ENCODE results near the gene HORMAD2. TPM values are rescaled to one million over a fixed set of nuclear protein-coding genes. Genes with fewer than 3 reads are reported as not detected.
"Not testable (repeated sequence)": the region's sequence is repeated elsewhere in the genome, so short reads cannot be mapped to it uniquely, and the experiment has no call there.

The HORMAD2 gene
- total RNA-seq, 1 experiment from 2014 or later = not detected

- DNase-seq = no peak
- H3K9me3 ChIP-seq = no peaks in the 10 kb centered on the region
- no peaks in the 10 kb centered on the region for H3K36me3 ChIP-seq
- H3K27me3 ChIP-seq = peaks cover 26% of the 10 kb centered on the region
- H3K4me3 ChIP-seq = no peak overlapping the region
Measured at GRCh38 chr22:30078320-30079311, 1.6 kb upstream of the HORMAD2 start.

GRCh38 chr22:30080805-30081204, 541 bp downstream of the HORMAD2 start:
- H3K4me3 ChIP-seq = no peak overlapping the region
- no peak for DNase-seq
- H3K9me3 ChIP-seq = no peaks in the 10 kb centered on the region; the same call in 1 of the 2 replicates
- peaks cover 8% of the 10 kb centered on the region; the same call in 1 of the 2 replicates for H3K27me3 ChIP-seq
- H3K36me3 ChIP-seq = no peaks in the 10 kb centered on the region

GRCh38 chr22:30086496-30086895, 6.2 kb downstream of the HORMAD2 start:
- Histone ChIP-seq H3K9me3 (no peaks in the 10 kb centered on the region; the same call in 1 of the 2 replicates), H3K27me3 (no peaks in the 10 kb centered on the region), H3K36me3 (no peaks in the 10 kb centered on the region), H3K4me3 (no peak overlapping the region)
- no peak for DNase-seq

- not testable (repeated sequence) for H3K27me3 ChIP-seq, H3K9me3 ChIP-seq, DNase-seq, H3K36me3 ChIP-seq, H3K4me3 ChIP-seq
Measured at GRCh38 chr22:30087037-30087436, 6.8 kb downstream of the HORMAD2 start.

- no peak for DNase-seq
- H3K36me3 ChIP-seq = no peaks in the 10 kb centered on the region
- H3K27me3 ChIP-seq = no peaks in the 10 kb centered on the region
- H3K9me3 ChIP-seq = peaks cover 3% of the 10 kb centered on the region; the same call in 1 of the 2 replicates
- H3K4me3 ChIP-seq = no peak overlapping the region
Measured at GRCh38 chr22:30087611-30088010, 7.3 kb downstream of the HORMAD2 start.

GRCh38 chr22:30088468-30088867, 8.2 kb downstream of the HORMAD2 start:
- Histone ChIP-seq H3K27me3 (no peaks in the 10 kb centered on the region), H3K4me3 (no peak overlapping the region), H3K36me3 (no peaks in the 10 kb centered on the region), H3K9me3 (peaks cover 7% of the 10 kb centered on the region; the same call in 1 of the 2 replicates)
- DNase-seq = no peak

- Histone ChIP-seq H3K4me3 (no peak overlapping the region), H3K27me3 (no peaks in the 10 kb centered on the region), H3K36me3 (no peaks in the 10 kb centered on the region), H3K9me3 (peaks cover 7% of the 10 kb centered on the region; the same call in 1 of the 2 replicates)
- DNase-seq = no peak
Measured at GRCh38 chr22:30089655-30089974, 9.4 kb downstream of the HORMAD2 start.

- DNase-seq = no peak
- Histone ChIP-seq H3K27me3 (no peaks in the 10 kb centered on the region), H3K4me3 (no peak overlapping the region), H3K36me3 (no peaks in the 10 kb centered on the region), H3K9me3 (peaks cover 7% of the 10 kb centered on the region; the same call in 1 of the 2 replicates)
Measured at GRCh38 chr22:30092686-30093085, 12.4 kb downstream of the HORMAD2 start.

- no peak overlapping the region for H3K4me3 ChIP-seq
- DNase-seq = no peak
- H3K36me3 ChIP-seq = no peaks in the 10 kb centered on the region
- H3K27me3 ChIP-seq = no peaks in the 10 kb centered on the region
- H3K9me3 ChIP-seq = peaks cover 7% of the 10 kb centered on the region; the same call in 1 of the 2 replicates
Measured at GRCh38 chr22:30094804-30095203, 14.5 kb downstream of the HORMAD2 start.

- H3K9me3 ChIP-seq = peaks cover 1% of the 10 kb centered on the region
- DNase-seq = no peak
- H3K27me3 ChIP-seq = no peaks in the 10 kb centered on the region
- no peaks in the 10 kb centered on the region for H3K36me3 ChIP-seq
- H3K4me3 ChIP-seq = no peak overlapping the region
Measured at GRCh38 chr22:30097861-30098260, 17.6 kb downstream of the HORMAD2 start.

GRCh38 chr22:30100770-30101169, 20.5 kb downstream of the HORMAD2 start:
- not testable (repeated sequence) for H3K36me3 ChIP-seq, H3K27me3 ChIP-seq, DNase-seq, H3K4me3 ChIP-seq, H3K9me3 ChIP-seq

GRCh38 chr22:30104501-30105156, 24.4 kb downstream of the HORMAD2 start:
- Histone ChIP-seq H3K4me3 (no peak overlapping the region), H3K27me3 (no peaks in the 10 kb centered on the region), H3K36me3 (no peaks in the 10 kb centered on the region), H3K9me3 (no peaks in the 10 kb centered on the region; the same call in 1 of the 2 replicates)
- DNase-seq = no peak

- no peaks in the 10 kb centered on the region; the same call in 1 of the 2 replicates for H3K9me3 ChIP-seq
- no peaks in the 10 kb centered on the region for H3K36me3 ChIP-seq
- DNase-seq = no peak
- H3K4me3 ChIP-seq = no peak overlapping the region
- no peaks in the 10 kb centered on the region for H3K27me3 ChIP-seq
Measured at GRCh38 chr22:30105483-30105882, 25.2 kb downstream of the HORMAD2 start.

- Histone ChIP-seq H3K27me3 (no peaks in the 10 kb centered on the region), H3K9me3 (no peaks in the 10 kb centered on the region), H3K4me3 (no peak overlapping the region), H3K36me3 (no peaks in the 10 kb centered on the region)
- DNase-seq = no peak
Measured at GRCh38 chr22:30113494-30113893, 33.2 kb downstream of the HORMAD2 start.

GRCh38 chr22:30114361-30114760, 34.1 kb downstream of the HORMAD2 start:
- no peak for DNase-seq
- Histone ChIP-seq H3K9me3 (no peaks in the 10 kb centered on the region), H3K36me3 (no peaks in the 10 kb centered on the region), H3K27me3 (no peaks in the 10 kb centered on the region), H3K4me3 (no peak overlapping the region)

GRCh38 chr22:30115705-30116104, 35.4 kb downstream of the HORMAD2 start:
- no peaks in the 10 kb centered on the region for H3K36me3 ChIP-seq
- no peaks in the 10 kb centered on the region for H3K27me3 ChIP-seq
- no peak overlapping the region for H3K4me3 ChIP-seq
- H3K9me3 ChIP-seq = no peaks in the 10 kb centered on the region
- DNase-seq = no peak

GRCh38 chr22:30116362-30117117, 36.3 kb downstream of the HORMAD2 start:
- H3K4me3 ChIP-seq = no peak overlapping the region
- no peaks in the 10 kb centered on the region for H3K36me3 ChIP-seq
- peak; percentile 51 for DNase-seq
- H3K9me3 ChIP-seq = no peaks in the 10 kb centered on the region
- no peaks in the 10 kb centered on the region for H3K27me3 ChIP-seq

All from MG63 (cell line).